HepG2 (cell line): ENCODE results near the gene LAPTM4A. TPM values are rescaled to one million over a fixed set of nuclear protein-coding genes. Genes with fewer than 3 reads are reported as not detected.

Source experiments
- CHD2 ChIP-seq: IDR thresholded peaks from 2 replicates; pipeline ENCODE4 v1.6.1; 2011; ENCODE audit warnings: low read depth, low read length, improper control_type of control experiment
- FOXA1 ChIP-seq, 2 experiments: fragments of 450-650 bp in 1 of 2; sonication (generic) in 1 of 2; formaldehyde crosslinking in 1 of 2; IDR thresholded peaks; 2 replicates each; pipeline versions ENCODE4 v1.4.0 to v1.6.1; 2016 to 2020; ENCODE audit warnings: missing genetic modification reagents in 1 of 2
- HES4 ChIP-seq: sonication (generic); formaldehyde crosslinking; IDR thresholded peaks from 2 replicates; pipeline ENCODE4 v1.9.0; 2021; ENCODE audit warnings: mild to moderate bottlenecking, missing genetic modification reagents, borderline replicate concordance
- KLF6 ChIP-seq: IDR thresholded peaks from 2 replicates; pipeline ENCODE4 v1.8.0; 2016; ENCODE audit warnings: missing biosample characterization, missing genetic modification reagents
- MEIS2 ChIP-seq: sonication (generic); formaldehyde crosslinking; IDR thresholded peaks from 2 replicates; pipeline ENCODE4 v1.9.0; 2021; ENCODE audit warnings: mild to moderate bottlenecking, missing genetic modification reagents
- MIXL1 ChIP-seq: IDR thresholded peaks from 2 replicates; pipeline ENCODE4 v1.6.1; 2016
- PCBP1 ChIP-seq: fragments of 200-400 bp; formaldehyde crosslinking; IDR thresholded peaks from 2 replicates; pipeline ENCODE4 v1.6.1; 2017; ENCODE audit warnings: mild to moderate bottlenecking, low read depth, low read length, borderline replicate concordance
- POLR2G ChIP-seq: fragments of 200-400 bp; formaldehyde crosslinking; IDR thresholded peaks from 2 replicates; pipeline ENCODE4 v1.6.1; 2018; ENCODE audit warnings: mild to moderate bottlenecking, low read depth, low read length, moderate library complexity
- RFX5 ChIP-seq: IDR thresholded peaks from 2 replicates; pipeline ENCODE4 v1.6.1; 2011; ENCODE audit warnings: low read depth, low read length, improper control_type of control experiment
- SAFB2 ChIP-seq: sonication (generic); formaldehyde crosslinking; IDR thresholded peaks from 2 replicates; pipeline ENCODE4 v1.5.1; 2020; ENCODE audit warnings: missing genetic modification reagents, low read depth, mild to moderate bottlenecking, borderline replicate concordance
- SNAI1 ChIP-seq: sonication (generic); formaldehyde crosslinking; IDR thresholded peaks from 2 replicates; pipeline ENCODE4 v1.5.0; 2020; ENCODE audit warnings: mild to moderate bottlenecking, missing genetic modification reagents, borderline replicate concordance
- SYNCRIP ChIP-seq: fragments of 200-400 bp; formaldehyde crosslinking; IDR thresholded peaks from 2 replicates; pipeline ENCODE4 v1.6.1; 2018; ENCODE audit warnings: mild to moderate bottlenecking, low read depth, low read length; ENCODE audit not compliant: insufficient read depth
- YEATS4 ChIP-seq: sonication (generic); formaldehyde crosslinking; IDR thresholded peaks from 2 replicates; pipeline ENCODE4 v1.4.0; 2020; ENCODE audit warnings: missing genetic modification reagents, borderline replicate concordance
- ZFAT ChIP-seq: sonication (generic); formaldehyde crosslinking; conservative IDR thresholded peaks from 2 replicates; pipeline ENCODE4 v1.8.1; 2023; ENCODE audit warnings: missing genetic modification reagents, inconsistent platforms
- ZNF10 ChIP-seq: sonication (generic); formaldehyde crosslinking; IDR thresholded peaks from 2 replicates; pipeline ENCODE4 v1.4.0; 2020; ENCODE audit warnings: mild to moderate bottlenecking, low read depth, missing genetic modification reagents, borderline replicate concordance
- ZNF329 ChIP-seq: sonication (generic); formaldehyde crosslinking; IDR thresholded peaks from 2 replicates; pipeline ENCODE4 v1.9.0; 2021; ENCODE audit warnings: low read depth, mild to moderate bottlenecking, missing genetic modification reagents
- ZNF629 ChIP-seq: sonication (generic); formaldehyde crosslinking; conservative IDR thresholded peaks from 2 replicates; pipeline ENCODE4 v1.5.0; 2020; ENCODE audit warnings: missing genetic modification reagents
- ZNF724P ChIP-seq: sonication (generic); formaldehyde crosslinking; IDR thresholded peaks from 2 replicates; pipeline ENCODE4 v1.8.0; 2022; ENCODE audit warnings: missing genetic modification reagents, borderline replicate concordance
- ZNF878 ChIP-seq: sonication (generic); formaldehyde crosslinking; IDR thresholded peaks from 2 replicates; pipeline ENCODE4 v1.8.1; 2023; ENCODE audit warnings: mild to moderate bottlenecking, missing genetic modification reagents, moderate library complexity
- polyA plus RNA-seq, 8 experiments: library from polyadenylated mRNA; depleted of rRNA in 3 of 8; stranded (reverse) in 7 of 8; unstranded in 1 of 8; fragments of >200 nt; fragmentation: Illumina TruSeq in 4 of 8; extraction: Trizol in 4 of 8; gene quantifications; 2 replicates each; pipeline versions ENCODE4 v1.2.1 to v1.2.3, GENCODE V29; 2011 to 2016; ENCODE audit warnings: low read depth in 4 of 8, missing spikeins in 1 of 8, mixed read lengths in 1 of 8; ENCODE audit not compliant: insufficient read depth in 1 of 8
- total RNA-seq, 5 experiments: library from RNA; depleted of rRNA; stranded (reverse); fragments of >200 nt; fragmentation: Illumina TruSeq; extraction: Trizol; gene quantifications; 2 replicates each; pipeline ENCODE4 v1.2.3, GENCODE V29; 2016; ENCODE audit warnings: low read depth in 1 of 5
- TF ChIP-seq, protein P1 (sequence below): sonication (generic); formaldehyde crosslinking; IDR thresholded peaks from 2 replicates; pipeline ENCODE4 v1.8.1; 2023; ENCODE audit warnings: mild to moderate bottlenecking, missing genetic modification reagents, borderline replicate concordance
- TF ChIP-seq, protein P2 (sequence below): fragments of 450-650 bp; IDR thresholded peaks from 2 replicates; pipeline ENCODE4 v1.6.1; 2016
- TF ChIP-seq, protein P3 (sequence below): sonication (generic); formaldehyde crosslinking; IDR thresholded peaks from 2 replicates; pipeline ENCODE4 v1.5.0; 2020; ENCODE audit warnings: missing genetic modification reagents
- TF ChIP-seq, protein P4 (sequence below): sonication (generic); formaldehyde crosslinking; IDR thresholded peaks from 2 replicates; pipeline ENCODE4 v1.5.1; 2020; ENCODE audit warnings: mild to moderate bottlenecking, missing genetic modification reagents, moderate library complexity

Gene LAPTM4A
- total and polyA plus RNA-seq, 2 of the 13 experiments (the other 11 are each of a cell fraction or from before 2014, with no cell fraction given), result 116 to 558 TPM

DNA sequence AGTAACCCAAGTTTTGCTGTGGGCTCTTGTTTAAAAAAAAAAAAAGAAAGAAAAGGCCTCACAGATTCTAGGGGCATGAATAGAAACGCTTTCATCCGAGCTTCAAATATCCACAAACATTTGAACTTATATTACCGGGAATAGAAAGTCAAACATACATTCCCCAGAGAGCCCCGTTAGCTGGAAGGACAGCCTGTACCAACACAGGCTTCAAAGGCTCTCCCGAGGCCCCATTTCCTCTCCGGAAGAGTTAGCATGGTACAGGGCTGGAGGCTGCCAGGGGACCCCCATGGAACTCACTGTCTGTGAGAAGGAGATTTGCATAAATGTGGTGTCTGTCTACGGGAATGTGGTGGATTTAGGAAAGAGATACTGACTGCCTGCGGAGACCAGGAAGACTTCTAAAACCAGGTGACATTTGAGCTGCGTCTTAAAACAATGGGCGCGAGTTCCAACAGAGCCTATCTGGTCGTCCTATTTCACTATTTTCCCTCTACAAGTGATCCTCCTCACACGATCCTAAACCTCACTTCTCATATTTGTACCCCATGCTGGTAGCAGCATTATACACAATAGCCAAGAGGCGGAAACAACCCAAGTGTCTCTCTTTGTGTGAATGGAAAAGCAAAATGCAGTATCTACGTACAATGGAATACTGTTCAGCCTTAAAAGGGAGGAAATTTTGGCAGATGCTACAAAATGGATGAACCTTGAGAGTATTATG is 38.1 kb downstream of the LAPTM4A start (continued):
- TF ChIP-seq ZFAT (CRISPR knock-in tag) (no peak), CHD2 (no peak), SAFB2 (CRISPR knock-in tag) (no peak), MEIS2 (CRISPR knock-in tag) (no peak), POLR2G (peak; percentile 13; the same call in 1 of the 2 replicates), ZNF724P (CRISPR knock-in tag) (no peak), ZNF878 (CRISPR knock-in tag) (peak; percentile 80), KLF6 (CRISPR knock-in tag) (no peak), SNAI1 (CRISPR knock-in tag) (no peak), ZNF10 (CRISPR knock-in tag) (no peak), FOXA1 (IDR thresholded peaks at IDR 0.05) (no peak), FOXA1 (CRISPR knock-in tag; IDR thresholded peaks at IDR 0.05) (peak; percentile 72), SYNCRIP (no peak), RFX5 (no peak), PCBP1 (no peak), YEATS4 (CRISPR knock-in tag) (no peak), ZNF329 (CRISPR knock-in tag) (no peak), HES4 (CRISPR knock-in tag) (no peak), MIXL1 (CRISPR knock-in tag) (no peak), ZNF629 (CRISPR knock-in tag) (no peak)
- TF ChIP-seq, protein P1, sequence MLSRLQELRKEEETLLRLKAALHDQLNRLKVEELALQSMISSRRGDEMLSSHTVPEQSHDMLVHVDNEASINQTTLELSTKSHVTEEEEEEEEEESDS (CRISPR knock-in tag), result no peak
- TF ChIP-seq, protein P2, sequence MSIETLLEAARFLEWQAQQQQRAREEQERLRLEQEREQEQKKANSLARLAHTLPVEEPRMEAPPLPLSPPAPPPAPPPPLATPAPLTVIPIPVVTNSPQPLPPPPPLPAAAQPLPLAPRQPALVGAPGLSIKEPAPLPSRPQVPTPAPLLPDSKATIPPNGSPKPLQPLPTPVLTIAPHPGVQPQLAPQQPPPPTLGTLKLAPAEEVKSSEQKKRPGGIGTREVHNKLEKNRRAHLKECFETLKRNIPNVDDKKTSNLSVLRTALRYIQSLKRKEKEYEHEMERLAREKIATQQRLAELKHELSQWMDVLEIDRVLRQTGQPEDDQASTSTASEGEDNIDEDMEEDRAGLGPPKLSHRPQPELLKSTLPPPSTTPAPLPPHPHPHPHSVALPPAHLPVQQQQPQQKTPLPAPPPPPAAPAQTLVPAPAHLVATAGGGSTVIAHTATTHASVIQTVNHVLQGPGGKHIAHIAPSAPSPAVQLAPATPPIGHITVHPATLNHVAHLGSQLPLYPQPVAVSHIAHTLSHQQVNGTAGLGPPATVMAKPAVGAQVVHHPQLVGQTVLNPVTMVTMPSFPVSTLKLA, result no peak
- TF ChIP-seq, protein P3, sequence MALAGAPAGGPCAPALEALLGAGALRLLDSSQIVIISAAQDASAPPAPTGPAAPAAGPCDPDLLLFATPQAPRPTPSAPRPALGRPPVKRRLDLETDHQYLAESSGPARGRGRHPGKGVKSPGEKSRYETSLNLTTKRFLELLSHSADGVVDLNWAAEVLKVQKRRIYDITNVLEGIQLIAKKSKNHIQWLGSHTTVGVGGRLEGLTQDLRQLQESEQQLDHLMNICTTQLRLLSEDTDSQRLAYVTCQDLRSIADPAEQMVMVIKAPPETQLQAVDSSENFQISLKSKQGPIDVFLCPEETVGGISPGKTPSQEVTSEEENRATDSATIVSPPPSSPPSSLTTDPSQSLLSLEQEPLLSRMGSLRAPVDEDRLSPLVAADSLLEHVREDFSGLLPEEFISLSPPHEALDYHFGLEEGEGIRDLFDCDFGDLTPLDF (CRISPR knock-in tag), result no peak
- TF ChIP-seq, protein P4, sequence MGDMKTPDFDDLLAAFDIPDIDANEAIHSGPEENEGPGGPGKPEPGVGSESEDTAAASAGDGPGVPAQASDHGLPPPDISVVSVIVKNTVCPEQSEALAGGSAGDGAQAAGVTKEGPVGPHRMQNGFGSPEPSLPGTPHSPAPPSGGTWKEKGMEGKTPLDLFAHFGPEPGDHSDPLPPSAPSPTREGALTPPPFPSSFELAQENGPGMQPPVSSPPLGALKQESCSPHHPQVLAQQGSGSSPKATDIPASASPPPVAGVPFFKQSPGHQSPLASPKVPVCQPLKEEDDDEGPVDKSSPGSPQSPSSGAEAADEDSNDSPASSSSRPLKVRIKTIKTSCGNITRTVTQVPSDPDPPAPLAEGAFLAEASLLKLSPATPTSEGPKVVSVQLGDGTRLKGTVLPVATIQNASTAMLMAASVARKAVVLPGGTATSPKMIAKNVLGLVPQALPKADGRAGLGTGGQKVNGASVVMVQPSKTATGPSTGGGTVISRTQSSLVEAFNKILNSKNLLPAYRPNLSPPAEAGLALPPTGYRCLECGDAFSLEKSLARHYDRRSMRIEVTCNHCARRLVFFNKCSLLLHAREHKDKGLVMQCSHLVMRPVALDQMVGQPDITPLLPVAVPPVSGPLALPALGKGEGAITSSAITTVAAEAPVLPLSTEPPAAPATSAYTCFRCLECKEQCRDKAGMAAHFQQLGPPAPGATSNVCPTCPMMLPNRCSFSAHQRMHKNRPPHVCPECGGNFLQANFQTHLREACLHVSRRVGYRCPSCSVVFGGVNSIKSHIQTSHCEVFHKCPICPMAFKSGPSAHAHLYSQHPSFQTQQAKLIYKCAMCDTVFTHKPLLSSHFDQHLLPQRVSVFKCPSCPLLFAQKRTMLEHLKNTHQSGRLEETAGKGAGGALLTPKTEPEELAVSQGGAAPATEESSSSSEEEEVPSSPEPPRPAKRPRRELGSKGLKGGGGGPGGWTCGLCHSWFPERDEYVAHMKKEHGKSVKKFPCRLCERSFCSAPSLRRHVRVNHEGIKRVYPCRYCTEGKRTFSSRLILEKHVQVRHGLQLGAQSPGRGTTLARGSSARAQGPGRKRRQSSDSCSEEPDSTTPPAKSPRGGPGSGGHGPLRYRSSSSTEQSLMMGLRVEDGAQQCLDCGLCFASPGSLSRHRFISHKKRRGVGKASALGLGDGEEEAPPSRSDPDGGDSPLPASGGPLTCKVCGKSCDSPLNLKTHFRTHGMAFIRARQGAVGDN, result no peak
